Measurements from ENCODE around the gene TMEM176A. TPM values are rescaled to one million over a fixed set of nuclear protein-coding genes. Genes with fewer than 3 reads are reported as not detected.

Gene TMEM176A
- total RNA-seq, result 100 to 1,000 TPM in 5 of 7 donors, 10 to 100 TPM in 2; 71.8 to 166 (median 127) TPM
- polyA plus RNA-seq, result 100 to 1,000 TPM in 1 of 2 donors, 10 to 100 TPM in 1; 92.7 to 143 TPM
- long read RNA-seq, donor 1, transcript TMEM176A-201 (7 exons, 1,261 nt), result minor isoform, 96 of 298 reads
- long read RNA-seq, donor 1, transcript TMEM176A-210 (7 exons, 1,530 nt), result major isoform, 112 of 298 reads
- long read RNA-seq, donor 1, partial matches to known transcripts, result 25 of 298 reads
- long read RNA-seq, donor 1, other reads (novel, unspliced or antisense), result 63 of 298 reads
- long read RNA-seq, donor 2, transcript TMEM176A-201 (7 exons, 1,261 nt), result major isoform, 8 of 18 reads
- long read RNA-seq, donor 2, partial matches to known transcripts, result 8 of 18 reads
- long read RNA-seq, donor 2, other reads (novel, unspliced or antisense), result 0 of 18 reads
- long read RNA-seq, donor 3, transcript TMEM176A-201 (7 exons, 1,261 nt), result minor isoform, 38 of 139 reads
- long read RNA-seq, donor 3, transcript TMEM176A-210 (7 exons, 1,530 nt), result major isoform, 60 of 139 reads
- long read RNA-seq, donor 3, partial matches to known transcripts, result 16 of 139 reads
- long read RNA-seq, donor 3, other reads (novel, unspliced or antisense), result 24 of 139 reads

- Histone ChIP-seq H3K4me3 (peak within 1 kb of the TSS; percentile 55), H3K27me3 (no peaks in the 10 kb centered on the region), H3K36me3 (no peaks in the 10 kb centered on the region), H3K9me3 (no peaks in the 10 kb centered on the region), H3K27ac (peak within 1 kb of the TSS; percentile 68 to 70), H3K4me1 (ENCODE audit: insufficient read depth) (no peaks in the 10 kb centered on the region)
- DNase-seq, result peak in 3 of 5 donors; percentile 65 to 67 (median 66)
- no peak for TF ChIP-seq CTCF (IDR thresholded peaks at IDR 0.05)
- TF ChIP-seq POLR2A (IDR thresholded peaks at IDR 0.05), result no peak
- TF ChIP-seq EP300 (IDR thresholded peaks at IDR 0.05), result no peak
- intact Hi-C loops (cut with DNase I), result no loop called here
- 1 to 3% (median 1%) methylated on average over 33 to 54 of the region's 54 CpGs for WGBS, 3 donors
Measured at GRCh38 chr7:150800581-150801241, at the start of gene TMEM176A. Gene TMEM176A (plus strand): TSS chr7:150800769. CDS start chr7:150801551, 782 bp downstream.

DNA sequence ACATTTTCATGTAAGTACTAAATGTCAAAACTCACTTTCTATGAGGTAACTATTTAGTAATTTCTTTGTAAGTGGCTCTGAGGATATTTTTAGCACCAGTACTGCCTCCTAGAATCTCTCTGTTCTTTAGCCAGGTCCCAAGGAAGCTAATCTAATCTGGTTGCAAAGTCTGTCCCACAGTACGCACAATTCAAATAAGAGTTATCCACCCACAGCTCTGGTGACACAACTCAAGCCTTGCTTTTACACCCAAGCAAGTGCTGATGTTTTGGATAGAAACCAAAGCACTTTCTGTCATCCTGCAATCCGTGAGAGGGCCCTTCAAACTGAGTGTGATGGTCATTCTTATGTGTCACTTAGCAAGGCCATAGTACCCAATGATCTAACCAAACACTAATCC is 48.9 kb upstream of the TMEM176A start:
- H3K27me3 ChIP-seq, result no peaks in the 10 kb centered on the region
- intact Hi-C loops (cut with DNase I), result no loop called here
- no peaks in the 10 kb centered on the region for H3K36me3 ChIP-seq
- no peak for DNase-seq
- peaks cover 2% of the 10 kb centered on the region for H3K4me1 ChIP-seq (ENCODE audit: insufficient read depth)
- 40 to 48% (median 43%) methylated on average over 2 of the region's 2 CpGs for WGBS, 3 donors
- no peak overlapping the region for H3K4me3 ChIP-seq
- no peaks in the 10 kb centered on the region for H3K9me3 ChIP-seq
- TF ChIP-seq CTCF (IDR thresholded peaks at IDR 0.05) (no peak), POLR2A (IDR thresholded peaks at IDR 0.05) (no peak), EP300 (IDR thresholded peaks at IDR 0.05) (no peak)
- H3K27ac ChIP-seq, result no peak overlapping the region

DNA sequence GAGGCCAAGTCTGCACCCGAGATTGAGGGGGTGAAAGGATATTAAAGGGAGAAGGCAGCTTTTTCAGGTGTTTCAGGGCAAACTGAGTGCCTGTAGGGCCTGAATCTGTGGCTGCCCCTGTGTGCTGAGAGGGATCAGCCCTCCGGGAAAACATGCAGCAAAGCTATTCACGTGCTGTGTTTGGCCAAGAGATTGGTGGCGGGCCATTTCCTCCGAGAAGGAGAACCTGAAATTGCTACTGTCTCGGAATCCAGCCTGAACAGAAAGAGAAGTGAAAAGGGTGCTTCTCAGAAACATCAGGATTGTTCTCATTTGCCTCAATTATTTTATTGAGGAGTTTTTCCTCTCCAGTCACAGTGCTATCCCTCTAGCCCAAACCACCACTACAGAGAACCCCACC is 47.3 kb upstream of the TMEM176A start:
- Histone ChIP-seq H3K36me3 (no peaks in the 10 kb centered on the region), H3K4me1 (ENCODE audit: insufficient read depth) (peaks cover 2% of the 10 kb centered on the region), H3K27me3 (no peaks in the 10 kb centered on the region), H3K27ac (no peak overlapping the region), H3K9me3 (no peaks in the 10 kb centered on the region), H3K4me3 (no peak overlapping the region)
- intact Hi-C loops (cut with DNase I), result no loop called here
- 73 to 77% (median 73%) methylated on average over 6 of the region's 6 CpGs for WGBS, 3 donors
- no peak for DNase-seq
- TF ChIP-seq EP300 (IDR thresholded peaks at IDR 0.05), result no peak
- TF ChIP-seq CTCF (IDR thresholded peaks at IDR 0.05), result no peak
- TF ChIP-seq POLR2A (IDR thresholded peaks at IDR 0.05), result no peak

DNA sequence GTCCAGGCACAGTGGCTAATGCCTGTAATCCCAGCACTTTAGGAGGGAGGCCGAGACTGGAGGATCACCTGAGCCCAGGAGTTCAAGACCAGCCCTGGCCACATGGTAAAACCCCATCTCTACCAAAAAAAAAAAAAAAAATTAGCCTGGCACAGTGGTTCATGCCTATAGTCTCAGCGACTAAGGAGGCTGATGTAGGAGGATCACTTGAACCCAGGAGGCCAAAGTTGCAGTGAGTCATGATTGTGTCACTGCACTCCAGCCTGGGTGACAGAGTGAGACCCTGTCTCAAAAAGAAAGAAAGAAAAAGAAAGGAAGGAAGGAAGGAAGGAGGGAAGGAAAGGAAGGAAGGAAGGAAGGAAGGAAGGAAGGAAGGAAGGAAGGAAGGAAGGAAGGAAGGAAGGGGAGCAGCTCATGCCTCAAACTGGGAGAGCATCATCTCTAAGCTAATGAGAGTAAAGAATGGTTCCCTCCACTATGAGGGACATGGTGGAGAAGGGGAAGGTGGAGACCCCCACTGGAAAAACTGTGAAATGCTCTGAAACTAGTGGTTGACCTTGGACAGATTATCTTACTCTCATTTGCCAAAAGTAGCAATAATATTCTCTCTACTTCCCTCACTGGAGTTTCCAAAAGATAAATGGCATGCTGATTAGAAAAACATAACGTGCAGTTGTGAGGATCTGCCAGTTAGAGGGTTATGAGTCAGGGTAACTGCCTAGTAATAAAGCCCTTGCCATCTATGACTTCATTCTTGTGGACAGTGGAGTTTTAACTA is 46.6 kb upstream of the TMEM176A start:
- Histone ChIP-seq H3K27me3 (no peaks in the 10 kb centered on the region), H3K9me3 (no peaks in the 10 kb centered on the region), H3K4me1 (ENCODE audit: insufficient read depth) (peaks cover 2% of the 10 kb centered on the region), H3K4me3 (no peak overlapping the region), H3K36me3 (no peaks in the 10 kb centered on the region), H3K27ac (no peak overlapping the region)
- no peak for DNase-seq
- intact Hi-C loops (cut with DNase I), result no loop called here
- WGBS, 3 donors, result 26 to 40% (median 38%) methylated on average over 3 of the region's 3 CpGs
- no peak for TF ChIP-seq POLR2A (IDR thresholded peaks at IDR 0.05)
- TF ChIP-seq CTCF (IDR thresholded peaks at IDR 0.05), result no peak
- no peak for TF ChIP-seq EP300 (IDR thresholded peaks at IDR 0.05)
